Activated naive CD8-positive, alpha-beta T cell treated with anti-CD3 and anti-CD28 coated beads, Interleukin-2, amount 10 ng/mL, durations not matched to agents 7 days and 5 days (primary cell): ENCODE measurements around the gene GDPD4. TPM values are rescaled to one million over a fixed set of nuclear protein-coding genes. Genes with fewer than 3 reads are reported as not detected.

Experiments
- ATAC-seq: fragments of 150-1000 bp; cut with Tn5 transposase; one replicate; pipeline ENCODE4 v1.10.0; 2021; ENCODE audit warnings: low read depth, moderate library complexity
- POLR2A ChIA-PET: fragments of 350-600 bp; sonication (Branson Sonifier 250); formaldehyde crosslinking; loops from one replicate; lab custom pipeline; 2021; ENCODE audit warnings: antibody characterized with exemption; lab: Charles Lee
- DNase-seq: peaks from one replicate; pipeline ENCODE4 v3.0.0; 2021
- H3K27ac Mint-ChIP-seq: one replicate; pipeline ENCODE4 v1.8.0; 2022; ENCODE audit warnings: mild to moderate bottlenecking, mixed read lengths
- H3K27me3 Mint-ChIP-seq: one replicate; pipeline ENCODE4 v1.8.0; 2022; ENCODE audit warnings: mild to moderate bottlenecking, moderate library complexity, mixed read lengths
- H3K36me3 Mint-ChIP-seq: one replicate; pipeline ENCODE4 v1.8.0; 2021; ENCODE audit warnings: mild to moderate bottlenecking, mixed read lengths
- H3K4me1 Mint-ChIP-seq: one replicate; pipeline ENCODE4 v1.8.0; 2021; ENCODE audit warnings: mixed read lengths
- H3K4me3 Mint-ChIP-seq: one replicate; pipeline ENCODE4 v1.8.0; 2022; ENCODE audit warnings: mild to moderate bottlenecking, moderate library complexity, mixed read lengths
- H3K9me3 Mint-ChIP-seq: one replicate; pipeline ENCODE4 v1.8.0; 2021; ENCODE audit warnings: mixed read lengths
- total RNA-seq, 2 experiments: library from RNA; stranded (reverse); gene quantifications; one replicate each; pipeline ENCODE4 v1.2.3, GENCODE V29; 2021

Gene GDPD4
- total RNA-seq, 2 experiments from 2014 or later: not detected

DNA sequence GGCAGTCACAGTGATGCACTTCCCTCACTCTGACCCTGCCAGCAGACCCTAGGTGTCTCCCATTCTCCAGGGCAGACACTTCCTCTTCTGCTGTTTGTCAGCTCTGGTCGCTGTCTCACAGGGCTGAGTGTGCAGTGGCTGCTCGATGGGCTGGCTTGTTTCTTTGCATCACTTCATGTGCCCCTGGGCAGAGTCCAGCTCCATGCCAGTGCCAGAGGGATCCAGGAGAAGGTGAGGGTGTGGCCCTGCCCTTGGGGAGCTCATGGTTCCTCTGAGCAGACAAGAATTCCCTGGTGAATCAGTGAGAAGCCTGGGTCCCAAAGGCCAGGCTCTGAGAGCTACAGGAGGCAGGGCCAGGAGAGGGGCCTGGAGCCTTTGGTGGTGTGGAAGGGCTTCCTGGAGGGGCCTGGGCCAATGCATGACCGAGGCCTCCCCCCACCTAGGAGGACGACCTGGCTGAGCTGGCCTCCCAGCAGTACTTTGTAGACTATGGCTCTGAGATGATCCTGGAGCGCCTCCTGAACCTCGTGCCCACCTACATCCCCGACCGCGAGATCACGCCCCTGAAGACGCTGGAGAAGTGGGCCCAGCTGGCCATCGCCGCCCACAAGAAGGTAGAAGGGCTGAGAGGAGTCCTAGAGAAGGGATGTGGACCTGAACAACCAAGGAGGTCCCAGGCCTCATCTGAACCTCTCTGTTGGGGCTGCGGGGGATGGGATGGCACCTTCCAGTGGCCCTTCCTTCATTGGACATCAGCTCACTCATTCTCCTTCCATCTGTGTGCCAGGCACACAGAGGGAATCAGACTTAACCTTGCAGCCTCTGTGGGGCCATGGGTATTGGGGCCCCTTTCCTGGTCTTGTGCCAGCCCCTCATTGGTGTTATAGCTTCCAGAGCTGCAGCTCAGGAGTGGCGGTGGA lies 107.3 kb downstream of the GDPD4 start:
- POLR2A ChIA-PET: no interaction called here

DNA sequence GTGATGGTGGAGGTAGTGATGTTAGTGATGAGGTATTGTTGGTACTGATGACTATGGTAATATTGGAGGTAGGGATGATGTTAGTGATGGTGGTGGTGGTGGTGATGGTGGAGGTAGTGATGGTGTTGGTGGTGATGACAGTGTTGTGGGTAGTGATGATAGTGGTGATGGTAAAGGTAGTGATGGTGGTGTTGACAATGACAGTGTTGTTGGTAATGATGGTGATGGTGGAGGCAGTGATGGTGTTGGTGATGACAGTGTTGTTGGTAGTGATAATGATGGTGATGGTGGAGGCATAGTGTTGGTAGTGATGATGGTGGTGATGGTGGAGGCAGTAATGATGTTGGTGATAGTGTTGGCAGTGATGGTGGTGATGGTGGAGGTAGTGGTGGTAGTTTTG lies 108.3 kb downstream of the GDPD4 start:
- DNase-seq: no peak
- H3K27me3 Mint-ChIP-seq: no peaks in the 10 kb centered on the region

More for the DNA sequence above, 107.3 kb downstream of the GDPD4 start:
- DNase-seq (no peak), ATAC-seq (no peak)
- Mint-ChIP-seq H3K27ac (no peak overlapping the region), H3K27me3 (no peaks in the 10 kb centered on the region), H3K36me3 (no peaks in the 10 kb centered on the region), H3K4me1 (peaks cover 2% of the 10 kb centered on the region), H3K4me3 (no peak overlapping the region), H3K9me3 (no peaks in the 10 kb centered on the region)

DNA sequence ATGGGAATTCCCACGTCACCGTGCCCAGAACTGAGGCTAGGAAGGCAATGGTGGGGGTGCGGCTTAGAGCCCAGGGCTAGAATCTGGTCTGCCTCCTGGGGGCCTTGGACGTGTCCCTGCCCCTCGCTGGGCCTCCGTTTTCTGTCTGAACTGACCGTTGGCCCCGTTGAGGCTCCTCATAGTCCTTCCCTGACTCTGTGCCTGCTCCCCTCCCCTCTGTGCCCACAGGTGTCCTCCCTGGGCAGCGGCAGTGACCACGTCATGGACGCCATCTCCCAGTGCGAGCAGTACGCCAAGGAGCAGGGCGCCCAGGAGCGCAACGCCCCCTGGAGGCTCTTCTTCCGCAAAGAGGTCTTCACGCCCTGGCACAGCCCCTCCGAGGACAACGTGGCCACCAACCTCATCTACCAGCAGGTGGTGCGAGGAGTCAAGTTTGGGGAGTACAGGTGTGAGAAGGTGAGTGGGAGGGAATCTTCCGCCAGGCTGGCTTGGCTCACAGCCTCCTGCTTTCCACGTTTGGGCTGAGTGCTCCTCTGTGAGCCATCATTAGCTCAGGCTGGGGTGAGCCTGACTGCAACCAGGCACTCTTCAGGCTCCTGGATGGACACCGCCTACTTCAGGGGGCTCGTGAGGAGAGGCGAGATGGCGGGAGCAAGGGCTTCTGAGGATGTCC lies 109.5 kb downstream of the GDPD4 start:
- POLR2A ChIA-PET: no interaction called here
- Mint-ChIP-seq H3K4me1 (no peaks in the 10 kb centered on the region), H3K27ac (no peak overlapping the region), H3K9me3 (no peaks in the 10 kb centered on the region), H3K36me3 (no peaks in the 10 kb centered on the region), H3K4me3 (peak overlapping the region; percentile 29), H3K27me3 (no peaks in the 10 kb centered on the region)
- DNase-seq: peak; percentile 66
- ATAC-seq: peak; percentile 65

More for the DNA sequence above, 108.3 kb downstream of the GDPD4 start:
- Mint-ChIP-seq H3K4me1 (no peaks in the 10 kb centered on the region), H3K4me3 (no peak overlapping the region), H3K9me3 (no peaks in the 10 kb centered on the region), H3K36me3 (no peaks in the 10 kb centered on the region), H3K27ac (no peak overlapping the region)
- ATAC-seq: no peak
- POLR2A ChIA-PET: no interaction called here

DNA sequence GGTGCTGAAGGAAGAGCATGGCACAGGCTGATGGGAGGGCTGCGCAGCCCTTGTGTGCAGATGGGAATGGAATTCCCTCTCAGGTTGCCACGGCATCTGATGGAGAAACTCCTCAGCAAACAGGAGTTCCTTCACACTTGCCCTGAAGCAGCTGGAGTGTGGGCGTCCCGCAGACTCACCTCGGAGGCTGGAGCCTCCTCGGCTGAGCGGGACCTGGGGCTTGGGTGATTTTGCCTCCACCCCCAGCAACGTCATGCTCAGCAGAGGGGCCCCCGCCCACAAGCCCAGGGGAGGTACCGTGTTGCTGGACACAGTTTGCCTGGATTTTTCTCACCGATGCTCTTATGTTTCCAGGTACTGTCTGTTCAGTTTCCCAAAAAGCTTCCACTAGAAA lies 110.1 kb downstream of the GDPD4 start:
- Mint-ChIP-seq H3K9me3 (no peaks in the 10 kb centered on the region), H3K27me3 (no peaks in the 10 kb centered on the region), H3K36me3 (no peaks in the 10 kb centered on the region), H3K4me1 (no peaks in the 10 kb centered on the region), H3K27ac (no peak overlapping the region), H3K4me3 (no peak overlapping the region)
- DNase-seq: no peak
- POLR2A ChIA-PET: no interaction called here
- ATAC-seq: no peak

DNA sequence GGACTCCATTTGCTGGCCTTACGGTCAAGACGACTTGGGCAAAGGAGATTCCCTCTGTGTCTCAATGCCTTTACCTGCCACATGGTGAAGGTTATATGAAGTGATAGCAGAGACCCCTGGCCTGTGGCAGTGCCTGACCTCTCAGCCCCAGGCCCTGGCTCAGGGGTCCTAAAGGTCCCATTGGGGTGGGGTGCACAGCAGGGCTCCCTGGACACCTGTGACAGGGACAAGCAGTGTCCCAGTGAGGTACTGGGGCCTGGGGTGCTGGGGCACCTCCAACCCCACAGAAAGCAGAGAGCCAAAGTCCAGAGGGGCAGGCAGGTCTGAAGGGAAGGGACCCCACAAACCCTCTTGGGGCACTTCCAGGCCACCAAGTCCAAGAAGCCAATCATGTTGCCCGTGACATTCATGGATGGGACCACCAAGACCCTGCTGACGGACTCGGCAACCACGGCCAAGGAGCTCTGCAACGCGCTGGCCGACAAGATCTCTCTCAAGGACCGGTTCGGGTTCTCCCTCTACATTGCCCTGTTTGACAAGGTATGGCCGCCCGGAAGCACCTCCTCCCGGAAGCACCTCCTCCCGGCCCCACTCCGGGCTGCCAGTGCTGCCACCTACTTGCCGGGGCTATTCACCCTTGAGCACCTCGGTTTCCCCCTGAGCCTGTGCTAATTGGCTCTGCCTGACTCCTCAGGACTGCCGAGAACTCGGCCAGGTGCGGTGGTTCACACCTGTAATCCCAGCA lies 111.0 kb downstream of the GDPD4 start:
- H3K4me1 Mint-ChIP-seq: no peaks in the 10 kb centered on the region
- H3K9me3 Mint-ChIP-seq: no peaks in the 10 kb centered on the region
- no peak for ATAC-seq

DNA sequence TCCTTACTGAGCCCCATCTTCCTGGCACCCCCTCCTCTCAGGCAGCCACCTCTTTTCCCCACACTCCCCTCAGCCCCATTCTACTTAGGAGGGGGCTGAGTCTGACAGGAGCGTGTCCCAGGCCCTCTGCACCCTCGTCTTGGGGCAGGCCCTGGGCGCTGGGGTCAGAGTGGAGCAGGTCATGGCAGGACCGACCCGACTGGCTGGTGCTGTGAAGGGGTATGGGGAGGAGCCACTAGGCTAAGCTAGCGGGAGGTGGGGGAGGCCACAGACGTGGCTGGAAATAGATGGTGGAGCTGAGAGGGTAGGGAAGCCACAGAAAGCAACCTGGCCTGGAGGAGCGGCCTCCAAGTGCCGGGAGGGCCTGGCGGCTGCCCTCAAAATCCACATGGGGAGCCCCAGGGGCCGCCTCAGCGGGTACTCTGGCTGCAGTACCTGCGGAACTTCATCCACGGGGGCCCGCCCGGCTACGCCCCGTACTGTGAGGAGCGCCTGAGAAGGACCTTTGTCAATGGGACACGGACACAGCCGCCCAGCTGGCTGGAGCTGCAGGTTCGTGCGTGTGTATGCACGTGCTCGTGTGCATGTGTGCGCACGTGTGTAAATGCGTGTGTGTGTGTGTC lies 111.8 kb downstream of the GDPD4 start:
- Mint-ChIP-seq H3K4me3 (no peak overlapping the region), H3K9me3 (no peaks in the 10 kb centered on the region), H3K36me3 (no peaks in the 10 kb centered on the region), H3K27me3 (no peaks in the 10 kb centered on the region), H3K4me1 (no peaks in the 10 kb centered on the region), H3K27ac (no peak overlapping the region)
- no peak for DNase-seq
- POLR2A ChIA-PET: no interaction called here
- ATAC-seq: no peak

More for the DNA sequence above, 111.0 kb downstream of the GDPD4 start:
- H3K27ac Mint-ChIP-seq: no peak overlapping the region
- no peak for DNase-seq
- H3K36me3 Mint-ChIP-seq: no peaks in the 10 kb centered on the region
- H3K27me3 Mint-ChIP-seq: no peaks in the 10 kb centered on the region
- no peak overlapping the region for H3K4me3 Mint-ChIP-seq
- POLR2A ChIA-PET: no interaction called here

DNA sequence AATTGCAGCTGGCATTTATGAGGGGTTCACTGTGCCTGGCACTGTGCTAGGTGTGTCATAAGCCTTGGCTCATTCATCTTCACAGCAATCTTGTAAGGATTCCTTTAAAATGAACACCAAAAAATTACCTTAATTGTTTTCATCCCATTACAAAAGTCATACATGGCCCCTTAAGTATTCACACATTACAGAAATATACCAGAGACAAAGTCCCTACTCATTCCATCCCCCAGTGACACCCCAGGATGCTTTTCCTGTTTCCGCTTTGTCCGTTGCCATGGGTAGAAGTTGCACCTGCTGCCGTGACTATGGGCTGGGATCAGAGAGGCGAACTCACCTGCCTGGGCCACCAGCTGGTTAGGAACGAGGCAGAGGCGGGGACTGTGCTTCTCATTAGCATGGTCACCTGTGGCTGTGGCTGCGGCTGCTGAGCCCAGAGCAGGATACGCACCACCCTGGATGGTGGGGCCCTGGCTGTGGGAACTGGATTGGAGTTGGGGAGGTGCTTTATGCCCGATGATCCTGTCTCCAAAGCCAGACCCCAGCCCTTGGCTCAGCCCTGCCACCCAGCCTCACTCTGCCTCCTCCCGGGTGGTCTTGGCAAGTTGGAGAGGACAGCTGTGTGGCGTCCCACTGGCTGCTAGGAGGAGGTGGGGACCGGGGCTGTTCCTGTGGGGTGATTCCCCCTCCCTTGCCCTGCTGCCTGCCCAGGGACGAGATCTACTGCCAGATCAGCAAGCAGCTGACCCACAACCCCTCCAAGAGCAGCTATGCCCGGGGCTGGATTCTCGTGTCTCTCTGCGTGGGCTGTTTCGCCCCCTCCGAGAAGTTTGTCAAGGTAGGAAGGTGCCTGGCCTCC lies 112.6 kb downstream of the GDPD4 start:
- no peak overlapping the region for H3K27ac Mint-ChIP-seq
- POLR2A ChIA-PET: no interaction called here

DNA sequence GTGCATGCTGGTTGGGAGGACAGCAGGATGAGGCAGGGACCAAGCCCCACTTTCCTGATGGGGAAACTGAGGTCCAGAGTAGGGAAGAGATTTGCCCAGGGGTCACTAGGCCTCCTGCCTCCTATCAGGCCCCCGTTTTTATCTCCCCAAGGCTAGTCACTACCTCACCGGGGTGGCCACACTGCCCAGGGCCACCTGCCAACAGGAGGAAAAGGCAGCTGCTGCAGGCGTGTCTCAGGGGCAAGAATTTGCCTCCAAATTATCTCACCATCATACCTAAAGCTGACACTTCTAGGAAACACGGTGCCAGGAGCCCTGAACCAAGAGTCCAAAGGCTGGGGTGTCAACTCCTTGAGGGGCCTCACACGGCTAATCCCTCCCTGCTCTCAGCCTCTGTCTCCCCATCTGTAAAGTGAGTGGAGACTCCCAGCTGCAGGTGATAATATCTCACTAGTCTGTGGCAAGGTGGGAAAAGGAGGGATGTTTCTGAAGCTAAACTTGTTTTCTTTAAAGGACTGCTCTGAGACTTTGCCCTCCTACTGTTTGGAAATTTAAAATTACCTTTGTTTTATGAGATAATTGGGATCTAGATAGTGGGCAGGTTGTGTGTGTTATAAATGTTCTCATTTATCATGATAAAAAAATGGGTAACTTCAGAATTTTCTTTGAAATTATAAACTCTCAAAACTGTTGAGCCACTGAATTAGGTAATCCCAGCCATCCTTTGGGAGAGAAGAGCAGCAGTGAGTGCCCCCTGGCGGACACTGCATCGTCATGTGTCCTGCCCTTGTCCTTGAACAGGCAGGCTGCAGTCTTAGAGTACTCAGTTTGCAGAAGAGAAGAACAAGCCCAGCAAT lies 113.5 kb downstream of the GDPD4 start:
- ATAC-seq: peak; percentile 73
- Mint-ChIP-seq H3K9me3 (no peaks in the 10 kb centered on the region), H3K36me3 (no peaks in the 10 kb centered on the region), H3K4me3 (no peak overlapping the region), H3K27ac (no peak overlapping the region), H3K27me3 (no peaks in the 10 kb centered on the region), H3K4me1 (no peaks in the 10 kb centered on the region)
- POLR2A ChIA-PET: no interaction called here
- DNase-seq: peak; percentile 79

More for the DNA sequence above, 112.6 kb downstream of the GDPD4 start:
- Mint-ChIP-seq H3K4me1 (no peaks in the 10 kb centered on the region), H3K4me3 (no peak overlapping the region), H3K9me3 (no peaks in the 10 kb centered on the region), H3K27me3 (no peaks in the 10 kb centered on the region), H3K36me3 (no peaks in the 10 kb centered on the region)
- DNase-seq (no peak), ATAC-seq (no peak)

DNA sequence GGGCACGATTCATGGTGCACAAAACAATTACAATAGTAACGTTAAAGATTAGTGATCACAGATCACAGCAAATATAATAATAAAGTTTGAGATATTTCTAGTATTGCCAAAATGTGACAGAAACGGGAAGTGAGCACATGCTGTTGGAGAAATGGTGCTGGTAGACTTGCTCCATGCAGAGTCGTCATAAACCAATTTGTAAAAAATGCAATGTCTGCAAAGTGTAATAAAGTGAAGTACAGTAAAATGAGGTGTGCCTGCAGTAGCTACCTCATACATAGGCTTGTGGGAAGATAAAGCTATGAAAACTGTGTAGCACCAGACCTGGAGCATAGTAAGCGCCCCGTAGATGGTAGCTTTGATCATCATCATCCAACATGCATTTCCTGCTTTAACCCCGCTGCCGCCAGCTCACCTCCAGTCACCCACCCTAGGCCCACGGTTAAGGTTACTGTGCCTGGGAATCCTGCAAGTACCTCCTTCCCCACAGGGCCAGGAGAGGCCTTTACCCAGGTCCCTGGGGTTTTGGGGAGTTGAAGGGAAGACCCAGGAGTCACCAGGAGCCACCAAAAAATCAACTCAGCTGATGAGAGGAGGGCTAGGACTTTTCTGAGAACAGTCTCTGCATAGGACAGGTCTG lies 114.3 kb downstream of the GDPD4 start:
- no peaks in the 10 kb centered on the region for H3K4me1 Mint-ChIP-seq
- H3K27ac Mint-ChIP-seq: no peak overlapping the region
- ATAC-seq (no peak), DNase-seq (no peak)
- POLR2A ChIA-PET: no interaction called here
- no peak overlapping the region for H3K4me3 Mint-ChIP-seq
- H3K27me3 Mint-ChIP-seq: no peaks in the 10 kb centered on the region
- H3K9me3 Mint-ChIP-seq: no peaks in the 10 kb centered on the region
- no peaks in the 10 kb centered on the region for H3K36me3 Mint-ChIP-seq

DNA sequence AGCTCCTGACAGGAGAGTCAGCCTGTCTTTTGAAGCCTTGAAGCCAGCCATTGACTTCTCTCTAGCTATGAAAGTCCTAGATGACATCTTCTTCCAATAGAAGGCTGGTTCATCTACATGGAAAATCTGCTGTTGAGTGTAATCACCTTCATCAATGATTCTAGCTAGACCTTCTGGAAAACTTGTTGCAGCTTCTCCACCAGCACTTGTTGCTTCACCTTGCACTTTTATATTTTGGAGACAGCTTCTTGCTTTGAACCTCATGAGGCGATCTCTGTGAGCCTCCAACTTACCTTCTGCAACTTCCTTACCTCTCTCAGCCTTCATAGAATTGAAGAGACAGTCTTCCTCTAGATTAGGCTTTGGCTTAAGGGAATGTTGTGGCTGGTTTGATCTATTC lies 115.2 kb downstream of the GDPD4 start:
- H3K4me1 Mint-ChIP-seq: no peaks in the 10 kb centered on the region
- POLR2A ChIA-PET: no interaction called here
- no peak for ATAC-seq

DNA sequence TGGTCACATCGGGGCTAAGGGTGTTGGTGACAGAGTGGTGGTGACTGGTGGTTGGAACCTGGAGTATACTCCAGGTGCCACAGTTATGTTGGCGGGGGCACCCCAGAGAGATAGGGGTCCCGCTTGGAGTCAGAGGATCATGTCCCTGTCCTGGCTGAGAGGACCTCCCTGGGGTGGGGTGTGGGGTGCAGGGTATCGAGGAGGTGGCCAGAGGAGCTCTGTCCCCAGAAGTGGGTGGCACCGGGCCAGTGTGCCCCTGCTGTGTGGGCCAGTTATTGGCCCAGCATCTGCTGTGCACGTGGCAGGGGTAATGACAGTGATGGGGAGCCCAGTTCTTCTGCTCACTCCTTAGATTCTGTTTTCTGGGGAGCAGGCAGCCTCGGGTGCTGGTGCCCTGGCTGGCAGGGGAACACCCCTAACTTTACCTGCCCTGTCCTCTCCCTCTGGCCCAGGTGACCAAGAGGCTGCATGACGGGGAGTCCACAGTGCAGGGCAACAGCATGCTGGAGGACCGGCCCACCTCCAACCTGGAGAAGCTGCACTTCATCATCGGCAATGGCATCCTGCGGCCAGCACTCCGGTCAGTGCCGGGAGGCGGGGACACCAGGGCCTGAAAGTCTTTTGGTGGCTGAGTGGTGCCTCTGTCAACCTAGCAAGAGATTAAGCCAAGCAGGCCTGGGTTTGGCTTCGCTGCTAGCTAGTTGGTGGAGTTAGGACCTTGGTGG lies 117.2 kb downstream of the GDPD4 start:
- no peaks in the 10 kb centered on the region for H3K9me3 Mint-ChIP-seq
- DNase-seq (no peak), ATAC-seq (no peak)
- H3K4me3 Mint-ChIP-seq: no peak overlapping the region
- H3K27me3 Mint-ChIP-seq: no peaks in the 10 kb centered on the region
- POLR2A ChIA-PET: no interaction called here
- no peak overlapping the region for H3K27ac Mint-ChIP-seq
- no peaks in the 10 kb centered on the region for H3K36me3 Mint-ChIP-seq
- H3K4me1 Mint-ChIP-seq: no peaks in the 10 kb centered on the region

More for the DNA sequence above, 115.2 kb downstream of the GDPD4 start:
- Mint-ChIP-seq H3K27ac (no peak overlapping the region), H3K36me3 (no peaks in the 10 kb centered on the region), H3K4me3 (no peak overlapping the region), H3K27me3 (no peaks in the 10 kb centered on the region), H3K9me3 (no peaks in the 10 kb centered on the region)
- DNase-seq: no peak
